Liver (tissue), 9 donors: Measurements from ENCODE around the gene EDN3. TPM values are rescaled to one million over a fixed set of nuclear protein-coding genes. Genes with fewer than 3 reads are reported as not detected.

ENCODE experiments used
- DNase-seq: peaks from one replicate; pipeline ENCODE4 v3.0.0-alpha.2; 2017; ENCODE audit warnings: low spot score
- H3K27ac ChIP-seq, 2 donors: one replicate each; pipeline ENCODE4 v1.7.0; 2013; ENCODE audit warnings: inconsistent platforms in 2 of 2, low read length in 2 of 2, control low read depth in 1 of 2, low read depth in 1 of 2, mild to moderate bottlenecking in 1 of 2
- H3K27me3 ChIP-seq, 4 donors: one replicate each; pipeline versions ENCODE4 v1.6.1 to v1.7.0; 2013; ENCODE audit warnings: low read length in 3 of 4, inconsistent platforms in 1 of 4, mild to moderate bottlenecking in 1 of 4, moderate library complexity in 1 of 4; ENCODE audit not compliant: control insufficient read depth in 4 of 4, insufficient read depth in 4 of 4
- H3K36me3 ChIP-seq, 4 donors: one replicate each; pipeline versions ENCODE4 v1.6.1 to v1.7.0; 2013; ENCODE audit warnings: low read length in 3 of 4, mild to moderate bottlenecking in 3 of 4, low read depth in 1 of 4, moderate library complexity in 1 of 4; ENCODE audit not compliant: control insufficient read depth in 4 of 4, insufficient read depth in 3 of 4
- H3K4me1 ChIP-seq, 4 donors: one replicate each; pipeline versions ENCODE4 v1.6.1 to v1.7.0; 2013; ENCODE audit warnings: low read length in 3 of 4, mild to moderate bottlenecking in 3 of 4, moderate library complexity in 1 of 4; ENCODE audit not compliant: control insufficient read depth in 4 of 4, insufficient read depth in 4 of 4
- H3K4me3 ChIP-seq, 3 donors: one replicate each; pipeline versions ENCODE4 v1.6.1 to v1.7.0; 2013; ENCODE audit warnings: low read length in 3 of 3, control low read depth in 1 of 3, low read depth in 1 of 3, mild to moderate bottlenecking in 1 of 3
- H3K9ac ChIP-seq, 2 donors: one replicate each; pipeline ENCODE4 v1.7.0; 2013; ENCODE audit warnings: low read length in 2 of 2, mild to moderate bottlenecking in 2 of 2, moderate library complexity in 2 of 2, control low read depth in 1 of 2, low read depth in 1 of 2
- H3K9me3 ChIP-seq, 4 donors: one replicate each; pipeline versions ENCODE4 v1.6.1 to v1.7.0; 2013; ENCODE audit warnings: low read length in 3 of 4; ENCODE audit not compliant: control insufficient read depth in 4 of 4
- ATF3 ChIP-seq: IDR thresholded peaks from 2 replicates; pipeline ENCODE4 v1.6.1; 2016; ENCODE audit warnings: antibody characterized with exemption
- CTCF ChIP-seq: fragments of 150-350 bp; IDR thresholded peaks from 2 replicates; pipeline ENCODE4 v1.5.1; 2017; ENCODE audit warnings: improper control_type of control experiment, low read depth, low read length; ENCODE audit not compliant: missing input control
- EGR1 ChIP-seq, 2 donors: IDR thresholded peaks; 2 replicates each; pipeline ENCODE4 v1.6.1; 2016 to 2018; ENCODE audit warnings: antibody characterized with exemption in 2 of 2, low read depth in 2 of 2
- FOXA1 ChIP-seq: IDR thresholded peaks from 2 replicates; pipeline ENCODE4 v1.6.1; 2016; ENCODE audit warnings: antibody characterized with exemption
- FOXA2 ChIP-seq: IDR thresholded peaks from 2 replicates; pipeline ENCODE4 v1.6.1; 2016; ENCODE audit warnings: antibody characterized with exemption
- GABPA ChIP-seq, 2 donors: IDR thresholded peaks in 1 of 2; conservative IDR thresholded peaks in 1 of 2; 2 replicates each; pipeline ENCODE4 v1.6.1; 2016; ENCODE audit warnings: antibody characterized with exemption in 2 of 2, mild to moderate bottlenecking in 1 of 2, moderate library complexity in 1 of 2
- HNF4A ChIP-seq, 2 donors: conservative IDR thresholded peaks; 2 replicates each; pipeline ENCODE4 v1.6.1; 2016; ENCODE audit warnings: antibody characterized with exemption in 2 of 2, mild to moderate bottlenecking in 2 of 2
- HNF4G ChIP-seq: IDR thresholded peaks from 2 replicates; pipeline ENCODE4 v1.6.1; 2016; ENCODE audit warnings: antibody characterized with exemption
- JUND ChIP-seq, 2 donors: IDR thresholded peaks; 2 replicates each; pipeline ENCODE4 v1.6.1; 2016; ENCODE audit warnings: antibody characterized with exemption in 2 of 2
- MAX ChIP-seq: IDR thresholded peaks from 2 replicates; pipeline ENCODE4 v1.6.1; 2016; ENCODE audit warnings: antibody characterized with exemption
- RAD21 ChIP-seq, 2 donors: IDR thresholded peaks; 2 replicates each; pipeline ENCODE4 v1.6.1; 2016; ENCODE audit warnings: antibody characterized with exemption in 2 of 2, mild to moderate bottlenecking in 2 of 2
- REST ChIP-seq: IDR thresholded peaks from 2 replicates; pipeline ENCODE4 v1.6.1; 2016; ENCODE audit warnings: antibody characterized with exemption, mild to moderate bottlenecking
- RXRA ChIP-seq, 2 donors: IDR thresholded peaks; 2 replicates each; pipeline ENCODE4 v1.6.1; 2017 to 2018; ENCODE audit warnings: antibody characterized with exemption in 2 of 2, mild to moderate bottlenecking in 1 of 2
- SP1 ChIP-seq: IDR thresholded peaks from 2 replicates; pipeline ENCODE4 v1.6.1; 2018; ENCODE audit warnings: antibody characterized with exemption, mild to moderate bottlenecking
- TAF1 ChIP-seq: conservative IDR thresholded peaks from 2 replicates; pipeline ENCODE4 v1.6.1; 2016; ENCODE audit warnings: antibody characterized with exemption, mild to moderate bottlenecking
- YY1 ChIP-seq: IDR thresholded peaks from 2 replicates; pipeline ENCODE4 v1.6.1; 2016; ENCODE audit warnings: antibody characterized with exemption, mild to moderate bottlenecking
- ZBTB33 ChIP-seq: IDR thresholded peaks from 2 replicates; pipeline ENCODE4 v1.6.1; 2016; ENCODE audit warnings: antibody characterized with exemption
- WGBS: extraction: QIAGEN DNeasy Blood & Tissue Kit; methylation state at CpG from one replicate; pipeline ENCODE4 v1.1.7; 2013; 5-methylcytosine and 5-hydroxymethylcytosine counted together
- polyA plus RNA-seq, 2 donors: library from polyadenylated mRNA; stranded (reverse) in 1 of 2; unstranded in 1 of 2; fragments of 200-250 nt in 1 of 2; fragments of >200 nt in 1 of 2; fragmentation: Nextera tagmentation in 1 of 2; extraction: Ambion mirVana in 1 of 2; gene quantifications; one replicate each; pipeline versions ENCODE4 v1.2.1 to v1.2.3, GENCODE V29; 2013 to 2015
- total RNA-seq, 2 donors: library from RNA; depleted of rRNA; stranded (reverse); fragments of >200 nt; gene quantifications; one replicate each; pipeline ENCODE4 v1.2.3, GENCODE V29; 2014
- donor health status: healthy.
- donor health status: healthy.
- donor health status: healthy.
- donor health status: healthy.
- donor health status: healthy.

EDN3 gene
- total and polyA plus RNA-seq, 4 donors, result 0.09 TPM; not detected in 3

- WGBS, result 51% methylated on average over 10 of the region's 10 CpGs
- no peak overlapping the region for H3K27ac ChIP-seq
- H3K9me3 ChIP-seq, result no peaks in the 10 kb centered on the region
- TF ChIP-seq FOXA1 (no peak), MAX (no peak), EGR1 (IDR thresholded peaks at IDR 0.05; ENCODE audit: low read depth in 2 of 2) (no peak), REST (no peak), YY1 (no peak)
- no peak overlapping the region for H3K9ac ChIP-seq
- no peak overlapping the region for H3K4me3 ChIP-seq
- H3K27me3 ChIP-seq, result peaks cover 0 to 7% (median 2%) of the 10 kb centered on the region in 4 donors
- no peak for DNase-seq
- no peaks in the 10 kb centered on the region for H3K36me3 ChIP-seq
- H3K4me1 ChIP-seq, result no peaks in the 10 kb centered on the region
These were observed 8.2 kb downstream of the EDN3 start for GRCh38 chr20:59308493-59309201.

GRCh38 chr20:59309218-59309617 is 8.8 kb downstream of the EDN3 start:
- H3K27ac ChIP-seq, result no peak overlapping the region
- H3K9me3 ChIP-seq, result no peaks in the 10 kb centered on the region
- no peak overlapping the region for H3K9ac ChIP-seq
- no peak for DNase-seq
- no peaks in the 10 kb centered on the region for H3K4me1 ChIP-seq
- 69% methylated on average over 3 of the region's 3 CpGs for WGBS
- H3K4me3 ChIP-seq, result no peak overlapping the region
- no peaks in the 10 kb centered on the region for H3K36me3 ChIP-seq
- H3K27me3 ChIP-seq, result peaks cover 0 to 7% (median 2%) of the 10 kb centered on the region in 4 donors
- TF ChIP-seq TAF1 (no peak), RAD21 (IDR thresholded peaks at IDR 0.05) (no peak), GABPA (IDR thresholded peaks at IDR 0.05 in 1 of 2, conservative IDR thresholded peaks at IDR 0.05 in 1 of 2) (no peak), ZBTB33 (no peak), CTCF (no peak), HNF4A (conservative IDR thresholded peaks at IDR 0.05) (no peak), MAX (no peak), RXRA (IDR thresholded peaks at IDR 0.05) (no peak), EGR1 (IDR thresholded peaks at IDR 0.05; ENCODE audit: low read depth in 2 of 2) (no peak), ATF3 (no peak), JUND (IDR thresholded peaks at IDR 0.05) (no peak), FOXA2 (no peak), SP1 (no peak), YY1 (no peak), FOXA1 (no peak), HNF4G (no peak), REST (no peak)
